Hypothalamus (tissue), 51 donors: Measurements from ENCODE around the gene MICU1.
A peak's percentile ranks its signal among the peaks of the same experiment; 100 is the strongest.
"Not testable (repeated sequence)": the region's sequence is repeated elsewhere in the genome, so short reads cannot be mapped to it uniquely, and the experiment has no call there.

Source experiments
- DNase-seq, 51 donors: peaks; one replicate each; lab custom pipeline; 2025; lab: John Stamatoyannopoulos, UW

The MICU1 gene

GRCh38 chr10:72407471-72407870 lies 218.4 kb downstream of the MICU1 start:
- no peak for DNase-seq

DNA sequence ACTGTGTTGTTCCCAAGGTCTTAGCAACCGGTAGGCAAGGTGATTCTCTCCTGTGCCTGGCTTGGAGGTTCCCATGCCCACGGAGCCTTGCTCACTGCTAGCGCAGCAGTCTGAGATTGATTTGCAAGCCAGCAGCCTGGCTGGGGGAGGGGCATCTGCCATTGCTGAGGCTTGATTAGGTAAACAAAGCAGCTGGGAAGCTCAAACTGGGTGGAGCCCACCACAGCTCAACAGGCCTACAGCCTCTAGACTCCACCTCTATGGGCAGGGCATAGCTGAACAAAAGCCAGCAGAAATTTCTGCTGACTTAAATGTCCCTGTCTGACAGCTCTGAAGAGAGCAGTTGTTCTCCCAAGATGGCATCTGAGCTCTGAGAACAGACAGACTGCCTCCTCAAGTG lies 230.3 kb downstream of the MICU1 start:
- DNase-seq: not testable (repeated sequence)

DNA sequence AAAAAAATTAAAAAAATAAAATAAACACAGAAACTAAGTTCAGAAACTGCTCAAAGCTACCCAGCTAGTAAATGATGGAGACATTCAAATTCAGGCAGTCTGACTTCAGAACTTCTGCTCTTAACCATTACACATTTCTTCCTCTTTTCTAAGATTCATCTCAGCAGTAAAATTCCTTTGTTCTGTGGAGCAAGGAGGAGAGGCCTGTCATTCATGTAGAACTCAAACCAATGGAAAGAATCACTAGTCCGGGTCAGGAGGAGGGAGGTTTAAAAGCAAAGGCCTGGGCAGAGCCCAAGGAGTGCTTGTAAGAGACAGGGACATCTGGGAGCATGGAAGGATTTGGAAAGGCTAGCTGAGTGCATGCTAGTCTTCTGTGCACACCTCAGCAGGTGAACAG lies 233.3 kb downstream of the MICU1 start:
- no peak for DNase-seq

DNA sequence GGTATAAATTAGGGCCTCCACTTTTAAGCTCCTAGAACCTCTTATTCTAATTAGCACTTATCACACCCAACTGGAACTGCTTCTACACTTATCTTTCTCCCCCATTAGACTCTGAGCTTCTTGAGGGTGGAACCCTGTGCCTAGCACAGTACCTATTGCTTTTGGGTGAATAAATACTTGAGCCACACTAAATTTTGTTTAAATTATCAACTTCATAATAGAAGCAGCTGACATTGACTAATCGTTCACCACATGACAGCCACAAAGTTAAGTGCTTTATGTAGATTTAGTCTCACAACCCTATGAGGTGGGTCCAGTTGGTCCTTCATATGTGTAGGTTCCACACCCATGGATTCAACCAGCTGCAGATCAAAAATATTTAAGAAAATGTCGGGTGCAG lies 235.1 kb downstream of the MICU1 start:
- no peak for DNase-seq

- DNase-seq: no peak
Measured at GRCh38 chr10:72389716-72390115, 236.2 kb downstream of the MICU1 start.

DNA sequence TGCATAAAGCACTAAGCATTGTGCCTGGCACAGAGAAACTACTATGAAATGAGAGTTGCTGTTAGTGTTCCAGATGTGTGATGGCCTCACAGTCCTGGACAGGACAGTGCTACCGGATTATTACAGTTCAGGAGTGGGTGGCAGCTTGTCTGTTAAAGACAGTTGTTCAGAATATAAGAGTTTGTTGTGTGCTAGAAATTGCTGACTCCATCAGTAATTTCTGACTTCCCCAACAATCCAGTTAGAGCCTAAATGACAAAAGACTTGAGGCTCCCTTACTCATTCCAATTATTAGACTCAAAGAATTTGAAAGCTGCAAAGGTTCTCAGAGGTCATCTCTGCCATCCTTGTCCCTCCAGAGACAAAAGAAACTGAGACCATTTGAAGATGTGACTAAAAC lies 236.9 kb downstream of the MICU1 start:
- DNase-seq: no peak

- DNase-seq: no peak
Measured at GRCh38 chr10:72388062-72388461, 237.8 kb downstream of the MICU1 start.

DNA sequence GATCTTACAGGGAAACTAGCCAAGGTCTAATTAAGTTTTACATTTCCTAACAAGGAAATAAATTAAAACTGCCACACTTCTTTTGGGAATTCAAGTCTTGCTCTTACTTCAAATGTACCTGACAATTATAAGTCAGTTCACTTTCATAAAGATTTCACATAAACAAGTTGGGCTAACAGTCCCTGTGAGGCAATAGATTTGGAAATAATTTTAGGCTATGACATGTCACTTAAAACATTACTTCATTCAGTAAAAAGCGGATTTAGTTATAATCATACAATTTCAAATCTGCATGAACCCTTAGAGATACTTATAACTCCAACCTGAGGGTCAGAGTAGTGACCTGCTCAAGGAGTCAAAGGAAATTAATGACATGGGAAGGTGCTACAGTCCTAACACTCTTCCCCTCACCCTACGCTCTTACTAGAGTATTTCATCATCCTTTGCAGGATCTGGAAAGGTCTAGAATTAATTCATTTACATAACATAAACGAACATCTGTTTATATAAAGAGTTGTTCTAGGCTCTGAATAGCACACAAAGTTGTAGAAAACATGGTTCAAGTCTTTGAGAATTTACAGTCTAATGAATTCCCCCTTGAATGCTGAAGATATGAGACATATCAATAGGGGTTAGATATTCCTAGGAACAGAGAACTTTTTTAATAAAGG lies 238.8 kb downstream of the MICU1 start:
- no peak for DNase-seq

- no peak for DNase-seq
Measured at GRCh38 chr10:72385724-72386123, 240.2 kb downstream of the MICU1 start.

DNA sequence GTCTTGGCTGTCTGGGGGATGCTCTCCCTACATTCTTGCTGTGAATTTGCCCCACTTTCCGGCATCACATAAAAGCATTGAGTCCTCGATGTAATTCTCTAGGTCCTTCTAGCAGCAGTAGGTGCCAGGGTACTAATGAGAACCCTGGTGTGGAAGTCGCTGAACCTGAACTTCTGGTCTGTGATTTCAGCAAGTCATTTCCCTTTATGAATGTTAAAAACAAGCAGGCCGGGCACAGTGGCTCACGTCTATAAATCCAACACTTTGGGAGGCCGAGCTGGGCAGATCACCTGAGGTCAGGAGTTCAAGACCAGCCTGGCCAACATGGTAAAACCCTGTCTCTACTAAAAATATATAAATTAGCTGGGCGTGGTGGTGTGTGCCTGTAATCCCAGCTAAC lies 240.9 kb downstream of the MICU1 start:
- not testable (repeated sequence) for DNase-seq

DNA sequence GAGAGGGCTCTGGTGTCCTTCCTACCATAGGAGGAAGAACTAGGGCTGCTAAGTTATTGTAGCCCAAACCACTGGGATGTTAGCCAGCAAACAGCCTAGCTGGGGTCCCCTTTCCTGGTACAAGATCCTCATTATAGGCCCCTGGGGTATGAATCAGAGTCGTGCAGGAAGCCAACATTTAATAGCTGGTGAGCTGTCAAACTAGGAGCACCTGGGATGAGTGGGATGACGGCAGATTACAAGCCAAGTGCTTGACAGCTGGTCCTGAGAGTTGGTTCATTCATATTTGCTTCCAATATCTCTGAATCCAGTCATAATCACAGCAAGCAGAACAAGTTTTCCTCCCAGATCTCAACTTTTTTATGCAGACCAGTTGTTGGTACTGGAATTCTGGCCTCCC lies 246.1 kb downstream of the MICU1 start:
- DNase-seq: no peak

- DNase-seq: no peak
Measured at GRCh38 chr10:72379062-72379461, 246.8 kb downstream of the MICU1 start.

- DNase-seq: peak in 26 of 51 donors; percentile 3 to 64 (median 29)
Measured at GRCh38 chr10:72375585-72375984, 250.3 kb downstream of the MICU1 start.

- DNase-seq: peak in 17 of 51 donors; percentile 3 to 46 (median 14)
Measured at GRCh38 chr10:72375173-72375572, 250.7 kb downstream of the MICU1 start.

- no peak for DNase-seq
Measured at GRCh38 chr10:72370201-72370722, 255.6 kb downstream of the MICU1 start.

- DNase-seq: no peak
Measured at GRCh38 chr10:72367301-72367960, 258.4 kb downstream of the MICU1 start.

DNA sequence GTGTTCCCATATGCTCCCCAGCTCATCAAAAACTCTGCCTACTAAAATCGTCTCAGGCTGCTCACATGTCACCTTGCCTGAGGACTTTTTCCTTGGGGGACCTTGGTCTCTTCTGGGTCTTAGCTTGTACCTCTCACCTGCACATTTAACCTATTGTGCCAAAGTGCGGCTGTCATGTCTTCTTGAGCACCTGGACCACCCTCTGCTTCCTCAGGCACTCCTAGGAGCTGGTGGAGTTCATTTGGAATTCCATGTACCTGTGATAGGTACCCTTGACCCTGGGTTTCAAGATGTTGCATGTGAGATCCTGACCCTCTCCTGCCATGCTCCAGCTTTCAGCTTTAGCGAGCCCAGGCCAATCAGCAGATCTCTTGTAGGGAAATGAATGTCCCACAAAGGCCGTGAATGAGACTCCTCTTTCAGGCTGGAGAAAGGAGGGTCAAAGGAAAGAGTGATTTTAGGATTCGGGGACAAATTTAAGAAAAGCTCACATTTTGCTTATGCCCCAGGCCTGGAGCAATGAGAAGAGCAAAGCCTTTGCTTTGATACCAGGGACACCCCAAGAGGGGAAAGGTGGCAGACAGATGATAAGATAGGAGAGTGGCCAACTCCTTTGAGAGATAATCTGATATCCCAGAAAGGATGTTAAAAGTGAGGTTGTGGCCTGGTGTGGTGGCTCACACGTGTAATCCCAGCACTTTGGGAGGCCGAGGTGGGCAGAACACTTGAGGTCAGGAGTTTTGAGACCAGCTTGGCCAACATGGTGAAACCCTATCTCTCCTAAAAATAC lies 260.6 kb downstream of the MICU1 start:
- DNase-seq: no peak

DNA sequence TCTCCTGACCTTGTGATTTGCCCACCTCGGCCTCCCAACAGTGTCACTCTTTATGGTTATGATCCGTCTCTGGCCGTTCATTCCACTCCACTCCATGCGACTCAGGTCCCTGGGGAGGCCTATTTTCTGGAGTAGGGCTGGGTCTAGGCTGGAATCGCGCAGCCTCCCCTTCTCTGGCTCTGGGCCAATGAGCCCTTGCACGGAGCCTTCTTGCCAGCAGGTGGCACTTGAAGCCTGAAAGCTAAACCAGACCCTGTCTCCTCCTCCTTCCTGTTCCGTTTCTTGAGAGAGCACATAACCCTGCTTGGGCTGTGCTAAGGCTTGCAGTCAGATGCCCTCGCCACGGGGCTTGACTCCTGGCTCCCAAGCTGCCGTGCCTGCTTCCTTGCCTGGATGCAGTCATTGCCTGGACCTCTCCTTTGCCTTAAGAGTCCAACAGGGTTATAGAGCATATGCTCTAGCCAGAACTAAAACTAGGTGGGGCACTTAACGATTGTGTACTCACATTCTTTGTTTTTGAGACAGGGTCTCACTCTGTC lies 261.6 kb downstream of the MICU1 start:
- DNase-seq: peak in 50 of 51 donors; percentile 17 to 87 (median 63)

DNA sequence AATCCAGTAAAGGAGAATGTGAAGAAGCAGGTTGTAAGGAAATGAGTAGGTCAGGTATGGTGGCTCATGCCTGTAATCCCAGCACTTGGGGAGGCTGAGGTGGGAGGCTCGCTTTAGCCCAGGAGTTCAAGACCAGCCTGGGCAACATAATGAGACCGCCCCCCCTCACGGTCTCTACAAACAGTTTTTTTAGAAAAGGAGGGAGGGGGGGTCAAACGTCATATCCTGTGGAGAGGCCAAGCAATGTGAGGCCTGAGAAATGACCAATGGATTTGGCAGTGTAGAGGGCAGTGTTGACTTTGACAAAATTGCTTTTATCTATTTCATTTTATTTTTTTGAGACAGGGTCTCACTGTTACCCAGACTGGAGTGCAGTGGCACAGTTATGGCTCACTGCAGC lies 268.9 kb downstream of the MICU1 start:
- no peak for DNase-seq

GRCh38 chr10:72356115-72356514 lies 269.8 kb downstream of the MICU1 start:
- no peak for DNase-seq

GRCh38 chr10:72355214-72355555 lies 270.7 kb downstream of the MICU1 start:
- DNase-seq: no peak
